SK-N-SH (cell line): ENCODE data around the gene TNRC6B. TPM values are rescaled to one million over a fixed set of nuclear protein-coding genes. Genes with fewer than 3 reads are reported as not detected.

ENCODE experiments used
- CTCF ChIA-PET: fragments of 300-600, 350-600 bp; formaldehyde crosslinking; extraction: SDS; loops from one replicate; lab custom pipeline; 2021; lab: Yijun Ruan, JAX
- POLR2A ChIA-PET: fragments of 350-600 bp; sonication (Branson Sonifier 250); formaldehyde crosslinking; extraction: SDS; loops from one replicate; lab custom pipeline; 2020; ENCODE audit warnings: antibody characterized with exemption, inconsistent platforms; lab: Yijun Ruan, JAX
- DNase-seq: peaks from one replicate; pipeline ENCODE4 v3.0.0; 2012
- H2AFZ ChIP-seq: fragments of 200-600 bp; sonication (generic); 2 replicates; pipeline ENCODE4 v1.8.1; 2016; ENCODE audit warnings: antibody characterized with exemption, mild to moderate bottlenecking, low read depth
- H3F3A ChIP-seq: fragments of 200-600 bp; sonication (generic); replicated peaks from 2 replicates; pipeline ENCODE3; 2016; ENCODE audit warnings: antibody characterized with exemption, mild to moderate bottlenecking; ENCODE audit not compliant: insufficient read depth
- H3K27ac ChIP-seq, 2 experiments: fragments of 200-500 bp in 1 of 2; fragments of 200-600 bp in 1 of 2; sonication (Bioruptor generic) in 1 of 2; sonication (generic), shearing (Covaris generic) in 1 of 2; 2 replicates each; pipeline versions ENCODE4 v1.5.1 to v1.6.1; 2014 to 2016; ENCODE audit warnings: low read depth in 2 of 2, inconsistent platforms in 1 of 2, low read length in 1 of 2, mild to moderate bottlenecking in 1 of 2, mixed read lengths in 1 of 2
- H3K27me3 ChIP-seq: fragments of 200-600 bp; sonication (generic), shearing (Covaris generic); 2 replicates; pipeline ENCODE4 v1.6.1; 2016; ENCODE audit warnings: mixed run types; ENCODE audit not compliant: insufficient read depth
- H3K36me3 ChIP-seq, 2 experiments: fragments of 200-500 bp in 1 of 2; fragments of 200-600 bp in 1 of 2; sonication (Bioruptor generic) in 1 of 2; sonication (generic) in 1 of 2; replicated peaks in 1 of 2; 2 replicates each; pipeline versions ENCODE3 to v1.5.1; 2014 to 2016; ENCODE audit warnings: low read length in 1 of 2, mild to moderate bottlenecking in 1 of 2; ENCODE audit not compliant: insufficient read depth in 2 of 2, control insufficient read depth in 1 of 2
- H3K4me1 ChIP-seq, 2 experiments: fragments of 200-500 bp in 1 of 2; fragments of 200-600 bp in 1 of 2; sonication (Bioruptor generic) in 1 of 2; sonication (generic), shearing (Covaris generic) in 1 of 2; 2 replicates each; pipeline versions ENCODE4 v1.5.1 to v1.6.1; 2014 to 2016; ENCODE audit warnings: low read depth in 1 of 2, low read length in 1 of 2, mixed run types in 1 of 2; ENCODE audit not compliant: insufficient read depth in 2 of 2, control insufficient read depth in 1 of 2
- H3K4me2 ChIP-seq: fragments of 200-600 bp; sonication (generic), shearing (Covaris generic); 2 replicates; pipeline ENCODE4 v1.6.1; 2017; ENCODE audit warnings: mixed run types
- H3K4me3 ChIP-seq, 2 experiments: fragments of 200-500 bp in 1 of 2; fragments of 200-600 bp in 1 of 2; sonication (Bioruptor generic) in 1 of 2; sonication (generic), shearing (Covaris generic) in 1 of 2; 2 replicates each; pipeline versions ENCODE4 v1.5.1 to v1.8.1; 2014 to 2016; ENCODE audit warnings: low read depth in 2 of 2, inconsistent platforms in 1 of 2, low read length in 1 of 2, mild to moderate bottlenecking in 1 of 2, mixed read lengths in 1 of 2, moderate library complexity in 1 of 2
- H3K79me2 ChIP-seq: fragments of 200-600 bp; sonication (generic); 2 replicates; pipeline ENCODE4 v1.8.1; 2017; ENCODE audit warnings: mild to moderate bottlenecking; ENCODE audit not compliant: insufficient read depth
- H3K9ac ChIP-seq: fragments of 200-600 bp; sonication (generic); 2 replicates; pipeline ENCODE4 v1.6.1; 2017; ENCODE audit warnings: mixed run types
- H3K9me2 ChIP-seq: fragments of 200-600 bp; sonication (generic); 2 replicates; pipeline ENCODE4 v1.6.1; 2017; ENCODE audit warnings: mixed run types
- H3K9me3 ChIP-seq: fragments of 200-600 bp; sonication (generic); 2 replicates; pipeline ENCODE4 v1.6.1; 2017; ENCODE audit warnings: mixed run types, mild to moderate bottlenecking, moderate library complexity
- H4K20me1 ChIP-seq: fragments of 200-600 bp; sonication (generic); 2 replicates; pipeline ENCODE4 v1.6.1; 2017; ENCODE audit warnings: mild to moderate bottlenecking, mixed run types; ENCODE audit not compliant: insufficient read depth
- FOXM1 ChIP-seq: IDR thresholded peaks from 2 replicates; pipeline ENCODE4 v1.4.0; 2012; ENCODE audit warnings: low read depth, mild to moderate bottlenecking
- JUND ChIP-seq: IDR thresholded peaks from 2 replicates; pipeline ENCODE4 v1.4.0; 2012
- POLR2AphosphoS5 ChIP-seq: IDR thresholded peaks from 2 replicates; pipeline ENCODE4 v1.6.1; 2012; ENCODE audit warnings: low read depth, low read length
- RAD21 ChIP-seq: IDR thresholded peaks from 2 replicates; pipeline ENCODE4 v1.6.1; 2012; ENCODE audit warnings: mild to moderate bottlenecking, low read length
- RXRA ChIP-seq: IDR thresholded peaks from 2 replicates; pipeline ENCODE4 v1.4.0; 2012; ENCODE audit warnings: low read depth, mild to moderate bottlenecking, borderline replicate concordance
- SIN3A ChIP-seq: IDR thresholded peaks from 2 replicates; pipeline ENCODE4 v1.6.1; 2012; ENCODE audit warnings: low read depth, mild to moderate bottlenecking, low read length, moderate library complexity, borderline replicate concordance
- WGBS: methylation state at CpG from one replicate; pipeline ENCODE4 v1.1.6; 2017; ENCODE audit warnings: low lambda C conversion rate; 5-methylcytosine and 5-hydroxymethylcytosine counted together
- polyA plus RNA-seq, 3 experiments: library from polyadenylated mRNA; depleted of rRNA; stranded (reverse); fragments of >200 nt; gene quantifications; 2 replicates each; pipeline ENCODE4 v1.2.3, GENCODE V29; 2012
- TF ChIP-seq, protein P1 (sequence below): IDR thresholded peaks from 2 replicates; pipeline ENCODE4 v1.6.1; 2012; ENCODE audit warnings: mild to moderate bottlenecking, low read depth, low read length, moderate library complexity
- TF ChIP-seq, protein P2 (sequence below): fragments of 200-600 bp; sonication (generic); IDR thresholded peaks from 2 replicates; pipeline ENCODE4 v1.6.1; 2017; ENCODE audit warnings: antibody characterized with exemption, mild to moderate bottlenecking, moderate library complexity
- TF ChIP-seq, protein P3 (sequence below): IDR thresholded peaks from 2 replicates; pipeline ENCODE4 v1.4.0; 2012; ENCODE audit warnings: low read depth, borderline replicate concordance
- TF ChIP-seq, protein P4 (sequence below): IDR thresholded peaks from 2 replicates; pipeline ENCODE4; 2012

Gene TNRC6B
- polyA plus RNA-seq, 1 of the 3 experiments (the other 2 are of a cell fraction), result 1.2 TPM

DNA sequence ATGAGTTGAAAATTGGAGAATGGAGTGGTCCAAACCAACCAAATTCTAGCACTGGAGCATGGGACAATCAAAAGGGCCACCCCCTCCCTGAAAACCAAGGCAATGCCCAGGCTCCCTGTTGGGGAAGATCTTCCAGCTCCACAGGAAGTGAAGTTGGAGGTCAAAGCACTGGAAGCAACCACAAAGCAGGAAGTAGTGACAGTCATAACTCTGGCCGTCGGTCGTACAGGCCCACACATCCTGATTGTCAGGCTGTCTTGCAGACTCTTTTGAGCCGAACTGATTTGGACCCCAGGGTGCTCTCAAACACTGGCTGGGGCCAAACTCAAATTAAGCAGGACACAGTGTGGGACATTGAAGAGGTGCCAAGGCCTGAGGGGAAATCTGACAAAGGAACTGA, 88.1 kb downstream of the TNRC6B start:
- Histone ChIP-seq H3K27ac (no peak overlapping the region), H3K36me3 (peaks cover 0 to 4% of the 10 kb centered on the region in 2 experiments), H4K20me1 (no peaks in the 10 kb centered on the region), H3K27me3 (no peaks in the 10 kb centered on the region), H3F3A (no peaks in the 10 kb centered on the region), H3K9me3 (no peaks in the 10 kb centered on the region), H3K4me3 (no peak overlapping the region), H2AFZ (no peak overlapping the region), H3K4me1 (no peaks in the 10 kb centered on the region), H3K4me2 (no peak overlapping the region), H3K9ac (no peak overlapping the region), H3K79me2 (peaks cover 5% of the 10 kb centered on the region; the same call in 1 of the 2 replicates), H3K9me2 (no peaks in the 10 kb centered on the region)
- WGBS, result 100% methylated on average over 1 of the region's 4 CpGs
- DNase-seq, result no peak
- ChIA-PET CTCF (no interaction called here), POLR2A (no interaction called here)
- TF ChIP-seq POLR2AphosphoS5, result no peak
- TF ChIP-seq, protein P1, sequence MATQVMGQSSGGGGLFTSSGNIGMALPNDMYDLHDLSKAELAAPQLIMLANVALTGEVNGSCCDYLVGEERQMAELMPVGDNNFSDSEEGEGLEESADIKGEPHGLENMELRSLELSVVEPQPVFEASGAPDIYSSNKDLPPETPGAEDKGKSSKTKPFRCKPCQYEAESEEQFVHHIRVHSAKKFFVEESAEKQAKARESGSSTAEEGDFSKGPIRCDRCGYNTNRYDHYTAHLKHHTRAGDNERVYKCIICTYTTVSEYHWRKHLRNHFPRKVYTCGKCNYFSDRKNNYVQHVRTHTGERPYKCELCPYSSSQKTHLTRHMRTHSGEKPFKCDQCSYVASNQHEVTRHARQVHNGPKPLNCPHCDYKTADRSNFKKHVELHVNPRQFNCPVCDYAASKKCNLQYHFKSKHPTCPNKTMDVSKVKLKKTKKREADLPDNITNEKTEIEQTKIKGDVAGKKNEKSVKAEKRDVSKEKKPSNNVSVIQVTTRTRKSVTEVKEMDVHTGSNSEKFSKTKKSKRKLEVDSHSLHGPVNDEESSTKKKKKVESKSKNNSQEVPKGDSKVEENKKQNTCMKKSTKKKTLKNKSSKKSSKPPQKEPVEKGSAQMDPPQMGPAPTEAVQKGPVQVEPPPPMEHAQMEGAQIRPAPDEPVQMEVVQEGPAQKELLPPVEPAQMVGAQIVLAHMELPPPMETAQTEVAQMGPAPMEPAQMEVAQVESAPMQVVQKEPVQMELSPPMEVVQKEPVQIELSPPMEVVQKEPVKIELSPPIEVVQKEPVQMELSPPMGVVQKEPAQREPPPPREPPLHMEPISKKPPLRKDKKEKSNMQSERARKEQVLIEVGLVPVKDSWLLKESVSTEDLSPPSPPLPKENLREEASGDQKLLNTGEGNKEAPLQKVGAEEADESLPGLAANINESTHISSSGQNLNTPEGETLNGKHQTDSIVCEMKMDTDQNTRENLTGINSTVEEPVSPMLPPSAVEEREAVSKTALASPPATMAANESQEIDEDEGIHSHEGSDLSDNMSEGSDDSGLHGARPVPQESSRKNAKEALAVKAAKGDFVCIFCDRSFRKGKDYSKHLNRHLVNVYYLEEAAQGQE, result no peak
- TF ChIP-seq, protein P2, sequence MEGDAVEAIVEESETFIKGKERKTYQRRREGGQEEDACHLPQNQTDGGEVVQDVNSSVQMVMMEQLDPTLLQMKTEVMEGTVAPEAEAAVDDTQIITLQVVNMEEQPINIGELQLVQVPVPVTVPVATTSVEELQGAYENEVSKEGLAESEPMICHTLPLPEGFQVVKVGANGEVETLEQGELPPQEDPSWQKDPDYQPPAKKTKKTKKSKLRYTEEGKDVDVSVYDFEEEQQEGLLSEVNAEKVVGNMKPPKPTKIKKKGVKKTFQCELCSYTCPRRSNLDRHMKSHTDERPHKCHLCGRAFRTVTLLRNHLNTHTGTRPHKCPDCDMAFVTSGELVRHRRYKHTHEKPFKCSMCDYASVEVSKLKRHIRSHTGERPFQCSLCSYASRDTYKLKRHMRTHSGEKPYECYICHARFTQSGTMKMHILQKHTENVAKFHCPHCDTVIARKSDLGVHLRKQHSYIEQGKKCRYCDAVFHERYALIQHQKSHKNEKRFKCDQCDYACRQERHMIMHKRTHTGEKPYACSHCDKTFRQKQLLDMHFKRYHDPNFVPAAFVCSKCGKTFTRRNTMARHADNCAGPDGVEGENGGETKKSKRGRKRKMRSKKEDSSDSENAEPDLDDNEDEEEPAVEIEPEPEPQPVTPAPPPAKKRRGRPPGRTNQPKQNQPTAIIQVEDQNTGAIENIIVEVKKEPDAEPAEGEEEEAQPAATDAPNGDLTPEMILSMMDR, result no peak
- no peak for TF ChIP-seq RXRA
- TF ChIP-seq SIN3A, result no peak
- no peak for TF ChIP-seq RAD21
- TF ChIP-seq JUND, result no peak
- no peak for TF ChIP-seq FOXM1
- TF ChIP-seq, protein P3, sequence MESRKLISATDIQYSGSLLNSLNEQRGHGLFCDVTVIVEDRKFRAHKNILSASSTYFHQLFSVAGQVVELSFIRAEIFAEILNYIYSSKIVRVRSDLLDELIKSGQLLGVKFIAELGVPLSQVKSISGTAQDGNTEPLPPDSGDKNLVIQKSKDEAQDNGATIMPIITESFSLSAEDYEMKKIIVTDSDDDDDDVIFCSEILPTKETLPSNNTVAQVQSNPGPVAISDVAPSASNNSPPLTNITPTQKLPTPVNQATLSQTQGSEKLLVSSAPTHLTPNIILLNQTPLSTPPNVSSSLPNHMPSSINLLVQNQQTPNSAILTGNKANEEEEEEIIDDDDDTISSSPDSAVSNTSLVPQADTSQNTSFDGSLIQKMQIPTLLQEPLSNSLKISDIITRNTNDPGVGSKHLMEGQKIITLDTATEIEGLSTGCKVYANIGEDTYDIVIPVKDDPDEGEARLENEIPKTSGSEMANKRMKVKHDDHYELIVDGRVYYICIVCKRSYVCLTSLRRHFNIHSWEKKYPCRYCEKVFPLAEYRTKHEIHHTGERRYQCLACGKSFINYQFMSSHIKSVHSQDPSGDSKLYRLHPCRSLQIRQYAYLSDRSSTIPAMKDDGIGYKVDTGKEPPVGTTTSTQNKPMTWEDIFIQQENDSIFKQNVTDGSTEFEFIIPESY, result no peak
- TF ChIP-seq, protein P4, sequence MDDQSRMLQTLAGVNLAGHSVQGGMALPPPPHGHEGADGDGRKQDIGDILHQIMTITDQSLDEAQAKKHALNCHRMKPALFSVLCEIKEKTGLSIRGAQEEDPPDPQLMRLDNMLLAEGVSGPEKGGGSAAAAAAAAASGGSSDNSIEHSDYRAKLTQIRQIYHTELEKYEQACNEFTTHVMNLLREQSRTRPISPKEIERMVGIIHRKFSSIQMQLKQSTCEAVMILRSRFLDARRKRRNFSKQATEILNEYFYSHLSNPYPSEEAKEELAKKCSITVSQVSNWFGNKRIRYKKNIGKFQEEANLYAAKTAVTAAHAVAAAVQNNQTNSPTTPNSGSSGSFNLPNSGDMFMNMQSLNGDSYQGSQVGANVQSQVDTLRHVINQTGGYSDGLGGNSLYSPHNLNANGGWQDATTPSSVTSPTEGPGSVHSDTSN, result no peak
